Ishikawa (cell line): ENCODE measurements around the gene TMEM181.

Experiments
- CEBPB ChIP-seq: IDR thresholded peaks from 2 replicates; pipeline ENCODE4 v1.6.1; 2012
- CREB1 ChIP-seq: IDR thresholded peaks from 2 replicates; pipeline ENCODE4 v1.6.1; 2012; ENCODE audit warnings: low read depth
- EGR1 ChIP-seq: IDR thresholded peaks from 2 replicates; pipeline ENCODE4 v1.6.1; 2012
- EP300 ChIP-seq: IDR thresholded peaks from 2 replicates; pipeline ENCODE4 v1.6.1; 2012; ENCODE audit warnings: borderline replicate concordance
- FOXM1 ChIP-seq: IDR thresholded peaks from 2 replicates; pipeline ENCODE4 v1.6.1; 2012; ENCODE audit warnings: low read depth, borderline replicate concordance
- NFIC ChIP-seq: IDR thresholded peaks from 2 replicates; pipeline ENCODE4 v1.6.1; 2012
- RAD21 ChIP-seq: IDR thresholded peaks from 2 replicates; pipeline ENCODE4 v1.6.1; 2012; ENCODE audit warnings: low read depth
- TAF1 ChIP-seq: IDR thresholded peaks from 2 replicates; pipeline ENCODE4 v1.6.1; 2012; ENCODE audit warnings: low read depth, mild to moderate bottlenecking
- TCF12 ChIP-seq: IDR thresholded peaks from 2 replicates; pipeline ENCODE4 v1.6.1; 2012; ENCODE audit warnings: low read depth
- TEAD4 ChIP-seq: IDR thresholded peaks from 2 replicates; pipeline ENCODE4 v1.6.1; 2012
- USF1 ChIP-seq: IDR thresholded peaks from 2 replicates; pipeline ENCODE4 v1.6.1; 2012
- YY1 ChIP-seq: IDR thresholded peaks from 2 replicates; pipeline ENCODE4 v1.6.1; 2012; ENCODE audit warnings: low read depth
- ZBTB7A ChIP-seq: IDR thresholded peaks from 2 replicates; pipeline ENCODE4 v1.6.1; 2012; ENCODE audit warnings: low read depth
- TF ChIP-seq, protein P1 (sequence below): IDR thresholded peaks from 2 replicates; pipeline ENCODE4 v1.6.1; 2012
- TF ChIP-seq, protein P2 (sequence below): IDR thresholded peaks from 2 replicates; pipeline ENCODE4 v1.6.1; 2012; ENCODE audit warnings: low read depth, mild to moderate bottlenecking

TMEM181 gene

DNA sequence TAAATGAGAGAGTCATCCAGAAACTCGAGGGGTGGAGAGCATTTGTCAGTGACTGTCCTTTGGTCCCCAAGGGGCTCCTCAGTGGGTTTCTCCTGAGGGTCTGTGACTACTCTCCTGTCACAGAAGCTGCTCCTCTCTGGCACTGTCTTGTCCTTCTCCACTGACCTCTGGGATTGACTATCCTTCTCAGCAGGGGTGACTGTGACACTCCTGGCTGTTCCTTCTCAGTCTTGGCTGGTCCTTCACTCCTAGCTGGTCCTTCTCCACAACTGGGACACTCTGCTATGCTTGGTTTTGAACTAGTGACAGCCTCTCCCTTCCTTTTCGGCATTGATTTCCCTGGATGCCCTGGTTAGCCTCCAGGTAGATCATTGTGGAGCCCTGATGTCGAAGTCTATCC is 51.1 kb downstream of the TMEM181 start:
- TF ChIP-seq CEBPB: no peak
- no peak for TF ChIP-seq NFIC
- no peak for TF ChIP-seq EP300

DNA sequence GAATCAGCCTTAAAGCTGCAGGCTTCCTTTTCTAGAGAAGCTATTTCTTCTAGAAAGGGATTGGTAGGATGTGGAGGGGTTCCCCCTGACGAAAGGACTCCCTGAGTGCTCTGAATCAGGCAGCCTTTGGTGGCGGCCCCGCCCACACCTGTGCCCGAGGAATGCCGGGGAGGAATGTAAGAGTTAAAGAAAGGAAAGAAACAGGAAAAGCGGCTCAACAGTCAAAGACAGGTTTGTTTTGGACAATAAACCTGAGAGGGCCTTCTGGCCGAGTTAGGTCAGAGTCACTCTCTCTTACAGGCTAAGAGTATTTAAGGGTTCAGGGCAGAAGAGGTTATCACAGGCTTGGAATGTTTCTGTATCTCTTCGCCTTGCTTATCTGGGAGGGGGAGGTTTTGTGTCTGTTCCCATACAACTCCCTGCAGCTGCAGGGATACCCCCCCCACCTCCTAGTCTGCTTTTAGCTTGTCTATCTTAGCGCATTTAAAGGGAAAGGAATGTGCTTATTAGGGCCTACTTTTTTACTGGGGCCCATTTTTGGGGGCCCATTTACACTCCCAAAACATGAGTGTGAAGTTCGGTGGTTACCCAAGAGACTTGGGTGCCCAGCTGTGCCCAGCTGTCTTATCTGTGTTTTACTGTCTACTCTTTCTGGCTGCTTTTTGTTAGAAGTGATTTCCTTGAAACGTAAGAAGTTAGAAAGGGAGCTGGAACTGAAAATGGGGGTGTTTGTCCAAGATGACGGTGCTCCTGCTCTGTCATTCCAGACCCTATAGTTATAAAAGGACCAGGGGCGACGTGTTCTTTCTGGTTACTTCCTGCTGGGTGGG is 51.9 kb downstream of the TMEM181 start:
- peak; percentile 62 for TF ChIP-seq TEAD4
- TF ChIP-seq, protein P1, sequence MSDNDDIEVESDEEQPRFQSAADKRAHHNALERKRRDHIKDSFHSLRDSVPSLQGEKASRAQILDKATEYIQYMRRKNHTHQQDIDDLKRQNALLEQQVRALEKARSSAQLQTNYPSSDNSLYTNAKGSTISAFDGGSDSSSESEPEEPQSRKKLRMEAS: no peak

GRCh38 chr6:158619922-158620801 is 60.3 kb downstream of the TMEM181 start:
- no peak for TF ChIP-seq FOXM1
- no peak for TF ChIP-seq CREB1
- TF ChIP-seq CEBPB: no peak
- TF ChIP-seq TCF12: no peak
- TF ChIP-seq, protein P2, sequence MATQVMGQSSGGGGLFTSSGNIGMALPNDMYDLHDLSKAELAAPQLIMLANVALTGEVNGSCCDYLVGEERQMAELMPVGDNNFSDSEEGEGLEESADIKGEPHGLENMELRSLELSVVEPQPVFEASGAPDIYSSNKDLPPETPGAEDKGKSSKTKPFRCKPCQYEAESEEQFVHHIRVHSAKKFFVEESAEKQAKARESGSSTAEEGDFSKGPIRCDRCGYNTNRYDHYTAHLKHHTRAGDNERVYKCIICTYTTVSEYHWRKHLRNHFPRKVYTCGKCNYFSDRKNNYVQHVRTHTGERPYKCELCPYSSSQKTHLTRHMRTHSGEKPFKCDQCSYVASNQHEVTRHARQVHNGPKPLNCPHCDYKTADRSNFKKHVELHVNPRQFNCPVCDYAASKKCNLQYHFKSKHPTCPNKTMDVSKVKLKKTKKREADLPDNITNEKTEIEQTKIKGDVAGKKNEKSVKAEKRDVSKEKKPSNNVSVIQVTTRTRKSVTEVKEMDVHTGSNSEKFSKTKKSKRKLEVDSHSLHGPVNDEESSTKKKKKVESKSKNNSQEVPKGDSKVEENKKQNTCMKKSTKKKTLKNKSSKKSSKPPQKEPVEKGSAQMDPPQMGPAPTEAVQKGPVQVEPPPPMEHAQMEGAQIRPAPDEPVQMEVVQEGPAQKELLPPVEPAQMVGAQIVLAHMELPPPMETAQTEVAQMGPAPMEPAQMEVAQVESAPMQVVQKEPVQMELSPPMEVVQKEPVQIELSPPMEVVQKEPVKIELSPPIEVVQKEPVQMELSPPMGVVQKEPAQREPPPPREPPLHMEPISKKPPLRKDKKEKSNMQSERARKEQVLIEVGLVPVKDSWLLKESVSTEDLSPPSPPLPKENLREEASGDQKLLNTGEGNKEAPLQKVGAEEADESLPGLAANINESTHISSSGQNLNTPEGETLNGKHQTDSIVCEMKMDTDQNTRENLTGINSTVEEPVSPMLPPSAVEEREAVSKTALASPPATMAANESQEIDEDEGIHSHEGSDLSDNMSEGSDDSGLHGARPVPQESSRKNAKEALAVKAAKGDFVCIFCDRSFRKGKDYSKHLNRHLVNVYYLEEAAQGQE: no peak
- TF ChIP-seq EP300: no peak
- no peak for TF ChIP-seq NFIC
- no peak for TF ChIP-seq YY1
- no peak for TF ChIP-seq RAD21

DNA sequence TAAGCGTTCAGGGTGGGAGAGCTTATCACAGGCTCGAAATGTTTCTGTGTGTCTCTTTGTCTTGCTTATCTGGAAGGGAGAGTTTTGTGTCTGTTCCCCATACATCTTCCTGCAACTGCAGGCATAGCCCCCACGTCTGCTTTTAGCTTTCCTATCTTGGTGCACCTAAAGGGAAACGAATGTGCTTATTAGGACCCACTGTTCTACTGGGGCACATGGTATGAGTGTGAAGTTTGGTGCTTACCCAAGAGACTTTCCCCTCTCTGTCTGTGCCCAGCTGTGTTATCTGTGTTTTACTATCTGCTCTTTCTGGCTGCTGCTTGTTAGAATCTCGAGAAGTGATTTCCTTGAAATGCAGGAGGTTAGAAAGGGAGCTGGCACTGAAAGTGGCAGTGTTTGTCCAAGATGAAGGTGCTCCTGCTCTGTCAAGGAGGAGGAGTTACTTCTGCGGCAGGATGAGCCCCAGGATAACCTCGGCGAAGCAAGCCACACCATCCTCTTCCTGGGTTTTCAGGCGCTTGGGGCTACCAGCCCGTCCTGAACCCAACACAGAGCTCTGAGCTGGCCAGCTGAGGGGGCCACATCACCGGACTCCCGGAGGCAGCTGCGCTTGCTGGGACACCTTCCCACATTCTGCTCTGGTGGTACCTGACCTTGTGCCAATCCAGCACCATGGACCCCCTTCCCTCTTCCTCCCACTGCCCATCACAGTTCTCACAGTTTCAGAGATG is 61.2 kb downstream of the TMEM181 start:
- TF ChIP-seq CREB1: no peak
- TF ChIP-seq ZBTB7A: no peak
- TF ChIP-seq FOXM1: no peak
- TF ChIP-seq TCF12: no peak
- no peak for TF ChIP-seq EGR1
- TF ChIP-seq, protein P1: no peak
- TF ChIP-seq CEBPB: no peak
- TF ChIP-seq YY1: no peak
- TF ChIP-seq NFIC: no peak
- no peak for TF ChIP-seq USF1
- no peak for TF ChIP-seq TAF1
- no peak for TF ChIP-seq TEAD4
- no peak for TF ChIP-seq RAD21

GRCh38 chr6:158621694-158622544 is 62.0 kb downstream of the TMEM181 start:
- no peak for TF ChIP-seq NFIC
- no peak for TF ChIP-seq FOXM1
- TF ChIP-seq ZBTB7A: no peak
- TF ChIP-seq USF1: no peak
- TF ChIP-seq EGR1: no peak
- TF ChIP-seq, protein P2: no peak
- TF ChIP-seq YY1: no peak
- no peak for TF ChIP-seq CREB1
- TF ChIP-seq CEBPB: no peak
- TF ChIP-seq TEAD4: no peak
- TF ChIP-seq EP300: no peak
- no peak for TF ChIP-seq TAF1
- no peak for TF ChIP-seq TCF12
- TF ChIP-seq, protein P1: no peak
- no peak for TF ChIP-seq RAD21
